HepG2 (cell line): Measurements from ENCODE around the gene WDR45B. TPM values are rescaled to one million over a fixed set of nuclear protein-coding genes. Genes with fewer than 3 reads are reported as not detected.

ENCODE experiments used
- ARID2 ChIP-seq: sonication (generic); formaldehyde crosslinking; IDR thresholded peaks from 2 replicates; pipeline ENCODE4 v1.8.1; 2022; ENCODE audit warnings: mild to moderate bottlenecking, missing genetic modification reagents, borderline replicate concordance
- ATF5 ChIP-seq: sonication (generic); formaldehyde crosslinking; IDR thresholded peaks from 2 replicates; pipeline ENCODE4 v1.4.0; 2020; ENCODE audit warnings: mild to moderate bottlenecking, low read depth, missing genetic modification reagents
- CTCF ChIP-seq: sonication (generic); formaldehyde crosslinking; IDR thresholded peaks from 2 replicates; pipeline ENCODE4 v1.5.0; 2020; ENCODE audit warnings: mild to moderate bottlenecking, missing genetic modification reagents, moderate library complexity
- HMGA1 ChIP-seq: sonication (generic); formaldehyde crosslinking; conservative IDR thresholded peaks from 2 replicates; pipeline ENCODE4 v1.4.0; 2020; ENCODE audit warnings: missing genetic modification reagents
- KDM2A ChIP-seq: sonication (generic); formaldehyde crosslinking; IDR thresholded peaks from 2 replicates; pipeline ENCODE4 v1.4.0; 2020; ENCODE audit warnings: low read depth, missing genetic modification reagents, borderline replicate concordance
- MBD4 ChIP-seq: IDR thresholded peaks from 2 replicates; pipeline ENCODE4 v1.6.1; 2012; ENCODE audit warnings: low read length, inconsistent platforms, borderline replicate concordance
- PBX2 ChIP-seq: IDR thresholded peaks from 2 replicates; pipeline ENCODE4 v1.6.1; 2016; ENCODE audit warnings: control low read depth
- PRDM15 ChIP-seq: sonication (generic); formaldehyde crosslinking; IDR thresholded peaks from 2 replicates; pipeline ENCODE4 v1.4.0; 2020; ENCODE audit warnings: missing genetic modification reagents
- SIN3A ChIP-seq: IDR thresholded peaks from 2 replicates; pipeline ENCODE4 v1.6.1; 2011; ENCODE audit warnings: low read depth, mild to moderate bottlenecking, control low read depth, low read length, borderline replicate concordance
- SRY ChIP-seq: sonication (generic); formaldehyde crosslinking; IDR thresholded peaks from 2 replicates; pipeline ENCODE4 v1.8.0; 2022; ENCODE audit warnings: mild to moderate bottlenecking, missing genetic modification reagents
- TFAP4 ChIP-seq: sonication (generic); IDR thresholded peaks from 2 replicates; pipeline ENCODE4 v1.6.1; 2016; ENCODE audit warnings: low read depth, borderline replicate concordance
- XBP1 ChIP-seq: sonication (generic); formaldehyde crosslinking; IDR thresholded peaks from 2 replicates; pipeline ENCODE4 v1.5.0; 2020; ENCODE audit warnings: missing genetic modification reagents
- ZBTB8A ChIP-seq: sonication (generic); formaldehyde crosslinking; IDR thresholded peaks from 2 replicates; pipeline ENCODE4 v1.4.0; 2020; ENCODE audit warnings: mild to moderate bottlenecking, low read depth, missing genetic modification reagents, borderline replicate concordance
- ZFX ChIP-seq: sonication (generic); formaldehyde crosslinking; IDR thresholded peaks from 2 replicates; pipeline ENCODE4 v1.4.0; 2020; ENCODE audit warnings: mild to moderate bottlenecking, low read depth, missing genetic modification reagents, moderate library complexity
- ZMYM3 ChIP-seq: sonication (generic); formaldehyde crosslinking; IDR thresholded peaks from 2 replicates; pipeline ENCODE4 v1.5.1; 2020; ENCODE audit warnings: mild to moderate bottlenecking, missing genetic modification reagents
- ZNF296 ChIP-seq: sonication (generic); formaldehyde crosslinking; conservative IDR thresholded peaks from 2 replicates; pipeline ENCODE4 v1.5.0; 2020; ENCODE audit warnings: mild to moderate bottlenecking, missing genetic modification reagents
- ZNF3 ChIP-seq: IDR thresholded peaks from 2 replicates; pipeline ENCODE4 v1.7.0; 2017; ENCODE audit warnings: inconsistent platforms
- ZNF549 ChIP-seq: sonication (generic); formaldehyde crosslinking; IDR thresholded peaks from 2 replicates; pipeline ENCODE4 v1.5.0; 2020; ENCODE audit warnings: missing genetic modification reagents
- ZNF597 ChIP-seq: sonication (generic); formaldehyde crosslinking; IDR thresholded peaks from 2 replicates; pipeline ENCODE4 v1.5.0; 2020; ENCODE audit warnings: missing genetic modification reagents
- ZNF775 ChIP-seq: sonication (generic); formaldehyde crosslinking; IDR thresholded peaks from 2 replicates; pipeline ENCODE4 v1.4.0; 2020; ENCODE audit warnings: missing genetic modification reagents, mild to moderate bottlenecking, moderate library complexity, borderline replicate concordance
- ZNF891 ChIP-seq: sonication (generic); formaldehyde crosslinking; IDR thresholded peaks from 2 replicates; pipeline ENCODE4 v1.5.0; 2020; ENCODE audit warnings: mild to moderate bottlenecking, missing genetic modification reagents
- ZSCAN25 ChIP-seq: sonication (generic); formaldehyde crosslinking; IDR thresholded peaks from 2 replicates; pipeline ENCODE4 v1.8.0; 2022; ENCODE audit warnings: mild to moderate bottlenecking, missing genetic modification reagents
- polyA plus RNA-seq, 8 experiments: library from polyadenylated mRNA; depleted of rRNA in 3 of 8; stranded (reverse) in 7 of 8; unstranded in 1 of 8; fragments of >200 nt; fragmentation: Illumina TruSeq in 4 of 8; extraction: Trizol in 4 of 8; gene quantifications; 2 replicates each; pipeline versions ENCODE4 v1.2.1 to v1.2.3, GENCODE V29; 2011 to 2016; ENCODE audit warnings: low read depth in 4 of 8, missing spikeins in 1 of 8, mixed read lengths in 1 of 8; ENCODE audit not compliant: insufficient read depth in 1 of 8
- total RNA-seq, 5 experiments: library from RNA; depleted of rRNA; stranded (reverse); fragments of >200 nt; fragmentation: Illumina TruSeq; extraction: Trizol; gene quantifications; 2 replicates each; pipeline ENCODE4 v1.2.3, GENCODE V29; 2016; ENCODE audit warnings: low read depth in 1 of 5

Gene WDR45B
- total and polyA plus RNA-seq, 2 of the 13 experiments (the other 11 are each of a cell fraction or from before 2014, with no cell fraction given) = 86.2 to 155 TPM

GRCh38 chr17:82668631-82669099 lies 20.4 kb upstream of the WDR45B start (continued):
- TF ChIP-seq ZBTB8A (CRISPR knock-in tag) (no peak), HMGA1 (no peak), SIN3A (no peak), PRDM15 (CRISPR knock-in tag) (0 out of 2 replicates have a peak, but pooled peaks have one; percentile 16), ZFX (CRISPR knock-in tag) (peak; percentile 78), ARID2 (CRISPR knock-in tag) (no peak), XBP1 (CRISPR knock-in tag) (no peak), SRY (CRISPR knock-in tag) (no peak), KDM2A (peak; percentile 86), MBD4 (no peak), ZMYM3 (0 out of 2 replicates have a peak, but pooled peaks have one; percentile 9), ZNF597 (no peak), ZNF549 (CRISPR knock-in tag) (no peak), PBX2 (no peak), ZNF775 (CRISPR knock-in tag) (no peak), ZNF3 (CRISPR knock-in tag) (no peak), ZNF891 (CRISPR knock-in tag) (no peak; the same call in 1 of the 2 replicates), ZNF296 (no peak), TFAP4 (no peak; the same call in 1 of the 2 replicates), ZSCAN25 (CRISPR knock-in tag) (peak; percentile 82; the same call in 1 of the 2 replicates), CTCF (CRISPR knock-in tag) (peak; percentile 96), ATF5 (CRISPR knock-in tag) (no peak)
